HL-60/S4 (cell line): ENCODE results near the gene FAM120A.

Experiments
- in situ Hi-C: fragments of 300-500 bp; cut with MboI; formaldehyde crosslinking; loops from 2 replicates; pipeline ENCODE4 v1.14.3; 2022; ENCODE audit warnings: low sequenced_read_pairs

Gene FAM120A

DNA sequence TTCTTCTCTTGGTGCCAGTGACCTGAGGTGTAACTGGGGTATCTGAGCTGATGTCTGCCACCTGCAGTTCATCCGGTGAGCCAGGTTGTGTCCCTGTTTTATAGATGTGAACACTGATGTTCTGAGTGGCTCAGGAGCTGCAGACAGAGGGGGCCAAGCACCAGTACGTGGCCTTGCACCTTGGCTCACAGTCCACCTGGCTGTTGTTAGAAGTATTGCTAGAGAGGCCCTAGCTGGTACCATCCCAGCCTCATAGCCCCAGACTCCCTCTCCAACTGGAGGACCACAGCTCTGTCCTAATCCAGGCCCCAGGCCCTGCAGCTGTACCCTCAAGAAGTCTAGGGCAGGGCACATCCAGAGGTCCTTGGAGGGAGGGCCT, 141.1 kb downstream of the FAM120A start:
- in situ Hi-C loops = no loop called here

DNA sequence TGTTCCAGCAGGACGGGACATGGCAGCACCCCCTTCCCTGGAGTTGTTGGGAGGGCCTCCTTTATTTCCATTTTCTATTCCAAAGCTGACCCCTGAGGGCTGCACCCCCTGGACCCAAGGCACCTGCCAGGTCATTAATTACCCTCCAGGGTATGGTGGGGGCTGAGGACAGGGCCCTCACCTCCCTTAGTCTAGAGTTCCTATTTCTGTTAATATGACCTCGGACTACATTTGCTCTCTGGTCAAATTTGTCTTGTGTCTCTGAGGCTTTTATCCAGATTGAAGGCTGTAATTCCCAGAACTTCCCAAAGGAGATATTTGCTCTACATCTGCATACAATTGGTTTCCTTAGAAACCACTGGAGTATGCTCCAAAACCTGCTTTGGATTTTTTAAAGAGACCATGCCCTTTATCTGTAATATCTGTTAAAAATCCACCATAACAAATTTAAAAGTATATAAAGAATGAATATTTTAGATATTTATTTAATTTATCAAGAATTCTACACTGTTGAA, 141.7 kb downstream of the FAM120A start:
- in situ Hi-C loops = no loop called here

- in situ Hi-C loops = no loop called here
Measured at GRCh38 chr9:93594041-93594756, 142.7 kb downstream of the FAM120A start.

GRCh38 chr9:93595461-93595860, 144.0 kb downstream of the FAM120A start:
- in situ Hi-C loops = no loop called here

DNA sequence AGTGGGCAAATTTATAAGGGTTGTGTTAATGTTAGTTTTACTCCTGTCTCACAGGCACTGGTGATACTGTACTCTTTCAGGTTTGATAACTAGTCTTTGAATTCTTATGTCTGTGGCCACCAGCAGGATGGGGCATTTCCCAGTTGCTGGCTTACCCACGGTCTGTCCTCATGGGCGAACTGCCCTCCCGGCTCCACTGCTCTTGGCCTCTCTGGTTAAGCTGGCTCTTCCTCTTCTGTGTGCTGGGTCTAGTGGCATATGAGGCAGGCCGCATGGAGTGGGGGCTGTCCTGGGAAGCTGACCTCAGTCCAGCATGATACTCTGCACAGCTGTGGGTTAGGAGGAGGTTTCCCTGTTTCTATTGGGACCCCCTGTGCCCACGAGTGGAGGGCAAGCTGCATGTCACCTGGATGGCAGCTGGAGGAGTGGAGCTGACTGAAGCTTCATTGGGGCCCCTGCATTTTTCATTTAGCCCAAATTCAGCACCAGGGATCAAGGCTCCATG, 144.4 kb downstream of the FAM120A start:
- in situ Hi-C loops = no loop called here

DNA sequence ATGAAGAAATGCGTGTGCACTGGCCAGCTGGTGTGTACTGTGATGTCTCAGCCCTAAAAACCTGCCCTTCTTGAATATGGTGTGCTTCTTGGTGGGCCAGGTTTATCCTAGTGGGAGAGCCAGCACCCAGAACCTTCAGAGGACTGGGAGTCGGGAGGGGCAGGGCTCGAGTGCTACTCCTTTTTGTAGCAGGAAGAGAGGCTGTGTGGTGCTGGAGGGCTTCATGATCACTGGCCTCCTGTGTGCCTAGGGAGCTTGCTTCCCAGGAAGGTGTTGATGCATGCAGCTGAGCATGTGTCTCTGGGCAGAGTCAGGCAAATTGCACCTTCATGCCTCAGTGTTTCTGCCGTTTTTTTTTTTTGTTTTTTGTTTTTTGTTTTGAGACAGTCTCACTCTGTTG, 144.9 kb downstream of the FAM120A start:
- in situ Hi-C loops = no loop called here

DNA sequence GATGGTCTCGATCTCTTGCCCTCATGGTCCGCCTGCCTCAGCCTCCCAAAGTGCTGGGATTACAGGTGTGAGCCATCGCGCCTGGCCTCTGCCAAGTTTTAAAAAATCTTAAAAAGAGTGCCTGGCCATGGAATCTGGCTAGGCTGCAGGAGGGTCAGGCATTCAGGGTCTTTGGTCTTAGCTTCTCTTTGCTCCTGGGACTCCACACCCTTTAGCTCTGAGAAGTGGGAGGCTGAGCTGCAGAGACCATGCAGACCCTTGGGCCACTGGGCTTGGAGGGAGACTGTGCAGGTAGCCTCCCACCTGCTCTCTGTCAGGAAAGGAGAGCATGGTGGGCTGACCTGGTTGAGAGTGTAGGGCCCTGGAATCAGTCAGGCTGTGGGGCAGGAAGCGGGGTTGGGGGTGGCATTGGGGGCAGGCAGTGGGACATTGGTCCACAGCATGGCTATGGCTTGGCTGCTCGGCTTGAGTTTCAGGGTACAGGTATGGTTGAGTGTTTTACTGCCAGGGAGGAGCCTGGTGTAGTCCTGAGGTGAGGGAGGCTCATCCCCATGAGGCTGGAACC, 145.7 kb downstream of the FAM120A start:
- in situ Hi-C loops = no loop called here

DNA sequence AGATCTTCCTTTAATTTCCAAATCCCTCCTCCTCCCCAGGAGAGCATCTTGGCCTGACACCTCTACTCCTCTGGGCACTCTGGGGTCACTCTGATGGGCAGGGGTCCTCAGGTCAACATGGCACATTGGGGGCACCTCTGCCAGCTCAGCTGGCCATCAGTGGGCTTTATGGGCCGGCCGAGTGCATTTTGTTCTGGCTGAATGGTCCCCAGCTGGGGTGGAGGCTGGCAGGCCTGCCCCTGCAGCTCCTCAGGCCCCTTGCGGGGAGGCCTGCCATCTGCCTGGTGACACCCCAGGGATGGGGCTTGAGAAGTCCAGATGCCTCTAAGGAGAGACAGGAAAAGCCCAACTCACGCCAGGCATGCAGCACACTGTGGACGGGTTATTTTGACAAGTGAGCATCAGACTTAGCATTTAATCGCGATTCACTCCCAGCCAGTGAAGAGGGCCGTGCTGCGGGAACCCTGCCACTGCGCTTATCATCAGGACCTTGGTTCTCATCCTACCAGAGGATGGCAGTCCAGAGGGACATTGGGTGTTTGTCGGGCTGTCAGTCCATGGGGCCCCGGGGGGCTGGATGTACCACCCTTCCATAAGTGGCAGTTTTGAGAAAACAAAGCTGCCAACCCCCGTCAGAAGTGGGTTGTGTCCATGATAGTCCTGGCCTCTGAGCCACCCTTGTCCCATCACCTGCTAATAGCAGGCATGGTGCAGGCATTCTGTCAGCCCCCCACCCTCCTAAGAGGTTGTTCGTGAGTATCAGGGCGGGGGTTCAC, 146.6 kb downstream of the FAM120A start:
- in situ Hi-C loops = no loop called here

DNA sequence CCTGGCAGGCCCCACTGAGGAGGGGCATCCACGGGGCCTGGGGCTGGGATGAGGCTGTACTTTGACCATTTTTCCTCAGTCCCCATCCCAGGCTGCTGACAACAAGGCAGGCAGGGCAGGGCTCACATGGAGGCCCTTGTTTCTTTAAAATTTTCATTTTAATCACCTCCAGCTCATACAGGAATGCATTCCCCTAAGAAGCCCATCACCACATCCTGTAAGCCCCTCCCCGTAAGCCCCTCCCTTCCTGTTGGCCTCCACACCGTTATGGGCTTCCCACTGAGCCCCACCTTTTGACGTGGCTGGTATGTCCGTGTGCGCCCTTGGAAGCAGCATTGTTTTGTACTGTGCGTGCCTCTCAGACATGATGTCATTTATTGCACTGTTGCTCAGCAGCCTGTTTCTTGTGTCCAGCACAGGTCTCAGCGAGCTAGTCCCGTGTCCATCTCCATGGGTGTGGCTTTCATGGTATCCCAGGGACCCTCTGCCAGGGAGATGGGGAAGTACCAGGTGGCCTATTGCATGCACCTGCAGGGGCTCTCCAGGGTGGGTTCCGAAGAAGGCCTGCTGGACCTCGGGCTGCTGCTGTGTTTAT, 147.3 kb downstream of the FAM120A start:
- in situ Hi-C loops = no loop called here

DNA sequence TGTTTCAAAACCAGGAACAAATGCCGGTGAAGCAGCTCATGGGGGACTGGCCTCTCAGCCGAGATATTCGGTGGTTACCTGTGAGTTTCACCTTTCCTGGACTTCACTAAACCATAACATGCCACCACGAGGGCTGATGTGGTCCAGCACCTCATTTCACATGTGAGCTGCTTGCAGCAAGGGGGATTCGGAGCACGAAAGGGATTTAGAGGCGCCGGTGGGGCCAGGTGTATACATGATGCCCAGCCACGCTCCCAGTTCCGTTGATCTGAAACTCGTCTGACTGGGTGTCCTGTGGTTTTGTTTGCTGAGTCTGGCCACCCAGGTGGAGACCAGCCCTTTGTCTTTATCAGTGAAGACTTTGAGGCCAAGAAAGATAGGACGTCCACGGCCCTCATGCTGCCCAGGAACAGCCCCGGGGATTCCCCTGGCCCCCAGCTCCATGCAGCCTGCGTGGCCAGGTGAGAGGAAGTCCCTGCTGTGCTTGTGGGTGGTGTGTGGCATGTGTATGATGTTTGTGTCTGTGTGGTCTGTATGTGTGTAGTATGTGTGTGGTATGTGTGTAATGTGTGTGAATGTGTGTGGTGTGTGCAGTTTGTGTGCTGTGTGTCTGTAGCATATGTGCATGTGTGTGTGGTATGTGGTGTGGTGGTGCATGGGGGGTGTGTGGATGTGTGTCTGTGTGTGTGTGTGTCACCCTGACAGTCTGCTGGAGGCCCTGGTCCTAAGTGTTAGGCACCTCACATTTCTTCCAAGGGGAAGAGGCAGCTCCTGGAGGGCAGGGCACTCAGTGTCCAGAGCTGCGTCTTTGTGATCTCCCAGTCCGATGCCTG, 148.3 kb downstream of the FAM120A start:
- in situ Hi-C loops = no loop called here

GRCh38 chr9:93600504-93600903, 149.0 kb downstream of the FAM120A start:
- in situ Hi-C loops = no loop called here

GRCh38 chr9:93601063-93601462, 149.6 kb downstream of the FAM120A start:
- in situ Hi-C loops = no loop called here

- in situ Hi-C loops = no loop called here
Measured at GRCh38 chr9:93601666-93602065, 150.2 kb downstream of the FAM120A start.

DNA sequence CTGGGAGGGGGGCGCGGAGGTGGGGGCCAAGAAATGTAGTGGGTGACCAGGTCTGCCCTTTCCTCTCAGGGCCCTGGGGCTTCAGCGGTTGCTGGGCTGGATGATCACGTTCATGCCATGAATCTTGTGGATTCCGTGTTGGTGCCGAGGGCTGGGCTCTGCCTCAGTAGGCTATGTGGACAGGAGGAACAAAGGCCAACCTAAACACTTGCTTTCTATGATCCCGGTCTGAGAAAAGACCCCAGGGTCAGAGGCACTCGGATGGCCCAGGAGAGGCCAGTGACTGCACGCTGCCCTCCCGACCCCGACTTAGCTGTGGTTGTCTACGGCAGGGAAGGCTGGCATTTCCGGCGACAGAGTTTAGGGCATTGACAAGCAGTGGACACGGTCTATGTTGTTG, 151.5 kb downstream of the FAM120A start:
- in situ Hi-C loops = no loop called here

DNA sequence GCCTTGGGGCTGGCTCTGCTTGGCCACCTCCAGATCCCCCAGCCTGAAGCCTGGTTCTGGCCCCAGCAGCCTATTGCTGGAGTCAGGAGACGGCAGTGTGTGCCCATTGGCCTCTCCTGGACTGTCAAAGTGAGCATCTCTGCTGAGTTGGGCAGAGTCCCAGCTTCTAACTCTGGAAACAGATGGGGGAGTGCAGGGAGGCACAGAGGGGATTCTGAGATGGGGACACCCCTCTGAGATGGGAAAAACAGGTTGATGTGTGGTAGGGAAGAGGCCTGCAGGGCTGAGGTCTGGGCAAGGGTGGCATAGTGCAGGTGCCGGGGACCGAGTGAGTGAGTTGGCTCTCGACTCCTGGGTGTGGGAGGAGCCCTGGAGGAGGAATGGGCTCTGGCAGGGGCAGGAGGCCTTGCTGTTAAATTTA, 152.4 kb downstream of the FAM120A start:
- in situ Hi-C loops = no loop called here

GRCh38 chr9:93606187-93606586, 154.7 kb downstream of the FAM120A start:
- in situ Hi-C loops = no loop called here

DNA sequence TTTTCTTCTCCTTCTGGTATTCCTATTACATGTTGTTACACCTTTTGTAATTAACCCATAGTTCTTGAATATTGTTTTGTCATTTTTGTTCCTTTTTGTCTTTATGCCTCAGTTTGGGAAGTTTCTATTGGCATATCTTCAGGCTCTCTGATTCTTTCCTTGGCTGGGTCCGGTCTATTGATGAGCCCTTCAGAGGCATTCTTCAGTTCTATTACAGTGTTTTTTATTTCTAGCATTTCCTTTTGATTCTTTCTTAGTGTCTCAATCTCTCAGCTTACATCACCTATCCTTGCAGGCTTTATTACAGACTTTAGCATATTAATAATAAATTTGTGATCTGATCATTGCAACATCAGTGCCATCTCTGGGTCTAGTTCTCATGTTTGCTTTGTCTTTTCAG, 158.7 kb downstream of the FAM120A start:
- in situ Hi-C loops = no loop called here

DNA sequence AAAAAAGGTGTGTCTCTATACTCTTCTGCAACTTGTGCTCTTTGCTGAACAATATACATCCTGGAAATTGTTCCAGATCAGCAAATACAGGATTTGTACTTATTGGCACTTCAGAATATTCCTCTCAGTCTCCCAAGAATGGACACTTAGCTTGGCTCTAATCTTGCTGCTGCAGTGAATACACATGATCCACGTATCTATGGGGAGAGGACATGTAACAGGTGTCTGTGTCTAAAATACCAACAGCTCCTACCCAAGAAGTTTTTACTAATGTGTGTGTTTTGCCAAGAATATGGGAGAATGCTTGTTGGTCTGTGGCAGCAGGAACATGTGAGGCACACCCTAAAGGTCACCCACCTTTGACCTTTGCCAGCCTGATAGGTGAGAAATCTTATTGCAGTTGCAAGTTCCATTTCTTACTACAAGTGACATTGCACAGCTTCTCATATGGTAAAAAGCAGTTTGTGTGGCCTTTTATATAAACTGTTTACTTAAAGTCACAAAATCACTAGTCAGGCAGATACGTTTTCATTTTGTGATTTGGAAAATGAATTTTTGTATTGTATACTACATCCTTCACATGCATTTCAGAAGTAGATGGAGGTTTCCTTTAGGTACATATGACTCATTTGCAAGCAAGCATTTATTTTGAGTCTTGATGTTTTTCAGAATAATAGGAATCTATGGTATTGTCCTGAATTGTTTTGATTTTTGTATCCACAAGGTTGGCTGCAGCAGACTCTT, 160.7 kb downstream of the FAM120A start:
- in situ Hi-C loops = no loop called here

DNA sequence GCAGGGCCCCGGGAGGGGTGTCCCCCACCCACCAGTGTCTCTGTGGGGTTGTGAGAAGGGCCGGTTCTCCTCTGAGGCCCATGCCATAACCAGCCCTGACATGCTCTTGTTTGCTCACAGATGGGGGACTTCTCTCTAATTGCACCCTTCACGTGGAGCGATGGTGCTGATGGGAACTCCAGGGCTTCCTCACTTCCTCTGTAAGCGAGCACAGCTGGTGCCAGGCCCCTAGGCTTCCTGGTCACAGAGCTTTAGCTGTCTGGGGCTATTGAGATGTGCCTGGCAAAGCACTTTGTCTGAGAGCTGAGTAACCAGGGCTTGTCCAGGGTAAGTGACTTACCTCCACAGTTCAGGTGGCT, 161.3 kb downstream of the FAM120A start:
- in situ Hi-C loops = no loop called here

GRCh38 chr9:93613174-93613573, 161.7 kb downstream of the FAM120A start:
- in situ Hi-C loops = no loop called here
